Keratinocyte (primary cell): ENCODE data around the gene ACP2. TPM values are rescaled to one million over a fixed set of nuclear protein-coding genes. Genes with fewer than 3 reads are reported as not detected.
A peak's percentile ranks its signal among the peaks of the same experiment; 100 is the strongest.

Source experiments
- DNase-seq: peaks from one replicate; pipeline ENCODE4 v3.0.0-alpha.2; 2011; ENCODE audit warnings: low read depth, missing footprints, low spot score
- FAIRE-seq: peaks from 2 replicates; lab custom pipeline; 2011; peaks lifted over from hg19 to GRCh38; lab: Jason Lieb, UNC
- H2AFZ ChIP-seq: 2 replicates; pipeline ENCODE4 v1.6.0; 2012; ENCODE audit warnings: low read length, control low read depth, inconsistent platforms; ENCODE audit not compliant: control insufficient read depth
- H3K27ac ChIP-seq: 2 replicates; pipeline ENCODE4 v1.5.1; 2011; ENCODE audit warnings: low read length; ENCODE audit not compliant: control insufficient read depth, insufficient read depth
- H3K27me3 ChIP-seq: 3 replicates; pipeline ENCODE4 v1.6.0; 2011; ENCODE audit warnings: low read length; ENCODE audit not compliant: control insufficient read depth, insufficient read depth; ENCODE audit errors: extremely low read depth
- H3K36me3 ChIP-seq, 2 experiments: 2 replicates in 1 of 2; 3 replicates in 1 of 2; pipeline ENCODE4 v1.5.1; 2011; ENCODE audit warnings: low read length in 2 of 2, mild to moderate bottlenecking in 1 of 2; ENCODE audit not compliant: control insufficient read depth in 2 of 2, insufficient read depth in 2 of 2; ENCODE audit errors: extremely low read depth in 1 of 2
- H3K4me1 ChIP-seq: 3 replicates; pipeline ENCODE4 v1.5.1; 2011; ENCODE audit warnings: low read length; ENCODE audit not compliant: control insufficient read depth, insufficient read depth; ENCODE audit errors: extremely low read depth
- H3K4me2 ChIP-seq: 3 replicates; pipeline ENCODE4 v1.6.0; 2011; ENCODE audit warnings: low read depth, low read length; ENCODE audit not compliant: control insufficient read depth, insufficient read depth; ENCODE audit errors: extremely low read depth
- H3K4me3 ChIP-seq, 3 experiments: fragments of 200-600 bp in 1 of 3; sonication (generic) in 1 of 3; 2 replicates in 2 of 3; 3 replicates in 1 of 3; pipeline ENCODE4 v1.5.1; 2011 to 2016; ENCODE audit warnings: low read length in 3 of 3, mild to moderate bottlenecking in 3 of 3, control low read depth in 2 of 3, inconsistent platforms in 1 of 3, low read depth in 1 of 3, mixed read lengths in 1 of 3, mixed run types in 1 of 3, moderate library complexity in 1 of 3; ENCODE audit not compliant: control insufficient read depth in 2 of 3, insufficient read depth in 2 of 3; ENCODE audit errors: extremely low read depth in 1 of 3
- H3K79me2 ChIP-seq: 2 replicates; pipeline ENCODE4 v1.6.0; 2012; ENCODE audit warnings: low read length; ENCODE audit not compliant: control insufficient read depth, insufficient read depth
- H3K9ac ChIP-seq: 3 replicates; pipeline ENCODE4 v1.6.0; 2011; ENCODE audit warnings: low read length; ENCODE audit not compliant: control insufficient read depth, insufficient read depth; ENCODE audit errors: extremely low read depth
- H3K9me1 ChIP-seq: 3 replicates; pipeline ENCODE4 v1.6.0; 2011; ENCODE audit warnings: low read length; ENCODE audit not compliant: control insufficient read depth, insufficient read depth; ENCODE audit errors: extremely low read depth
- H3K9me3 ChIP-seq: 2 replicates; pipeline ENCODE4 v1.5.1; 2012; ENCODE audit warnings: low read depth, low read length; ENCODE audit not compliant: control insufficient read depth
- H4K20me1 ChIP-seq: 3 replicates; pipeline ENCODE4 v1.6.0; 2011; ENCODE audit warnings: low read length; ENCODE audit not compliant: control insufficient read depth, insufficient read depth; ENCODE audit errors: extremely low read depth
- CTCF ChIP-seq, 3 experiments: IDR thresholded peaks in 1 of 3; conservative IDR thresholded peaks in 1 of 3; optimal IDR thresholded peaks in 1 of 3; 2 replicates in 2 of 3; 3 replicates in 1 of 3; pipeline versions ENCODE3 to v1.5.1; 2011; ENCODE audit warnings: low read length in 3 of 3, mild to moderate bottlenecking in 3 of 3, moderate library complexity in 2 of 3, control low read depth in 1 of 3, inconsistent platforms in 1 of 3; ENCODE audit not compliant: insufficient read depth in 2 of 3; ENCODE audit errors: extremely low read depth in 1 of 3
- EZH2 ChIP-seq: IDR thresholded peaks from one replicate; pipeline ENCODE4 v1.6.1; 2012; ENCODE audit warnings: inconsistent platforms, mild to moderate bottlenecking, low read length, moderate library complexity
- dilution Hi-C: fragments of 300-500 bp; cut with MboI; formaldehyde crosslinking; loops from one replicate; pipeline ENCODE4 v1.7.0; 2020; ENCODE audit warnings: low sequenced_read_pairs; ENCODE audit not compliant: extremely low pct_ligation_motif_present
- polyA minus RNA-seq, 3 experiments: library from RNA; depleted of rRNA, polyadenylated mRNA; stranded (reverse); fragments of >200 nt; gene quantifications; 1 replicate in 1 of 3; 2 replicates in 1 of 3; 3 replicates in 1 of 3; pipeline ENCODE4 v1.2.3, GENCODE V29; 2011
- polyA plus RNA-seq, 5 experiments: library from polyadenylated mRNA; depleted of rRNA in 3 of 5; stranded (reverse) in 3 of 5; stranded (forward) in 1 of 5; unstranded in 1 of 5; fragments of >200 nt; gene quantifications; 1 replicate in 1 of 5; 2 replicates in 3 of 5; 3 replicates in 1 of 5; pipeline versions ENCODE4 v1.2.1 to v1.2.3, GENCODE V29; 2011 to 2012; ENCODE audit warnings: missing spikeins in 2 of 5, low read depth in 1 of 5, low replicate concordance in 1 of 5

The ACP2 gene
- 10.9 to 19.8 TPM (median 11.5 TPM) in 3 replicates for polyA plus RNA-seq
- polyA plus RNA-seq (2011; ENCODE audit: low read depth): 2.9 TPM
- polyA plus RNA-seq (2011; cell fraction: cytosol; rRNA removed): 8.1 and 8.9 TPM in 2 replicates
- polyA plus RNA-seq (2011; cell fraction: nucleus; rRNA removed): 36.2 and 36.6 TPM in 2 replicates
- polyA plus RNA-seq (2012; ENCODE audit: low replicate concordance): 7.8 and 18.1 TPM in 2 replicates
- 16.9 to 37.7 TPM (median 21.1 TPM) in 3 replicates for polyA minus RNA-seq
- 17.3 TPM for polyA minus RNA-seq (2011; cell fraction: cytosol; rRNA and poly(A)+ RNA removed)
- 30.0 and 37.2 TPM in 2 replicates for polyA minus RNA-seq (2011; cell fraction: nucleus; rRNA and poly(A)+ RNA removed)

DNA sequence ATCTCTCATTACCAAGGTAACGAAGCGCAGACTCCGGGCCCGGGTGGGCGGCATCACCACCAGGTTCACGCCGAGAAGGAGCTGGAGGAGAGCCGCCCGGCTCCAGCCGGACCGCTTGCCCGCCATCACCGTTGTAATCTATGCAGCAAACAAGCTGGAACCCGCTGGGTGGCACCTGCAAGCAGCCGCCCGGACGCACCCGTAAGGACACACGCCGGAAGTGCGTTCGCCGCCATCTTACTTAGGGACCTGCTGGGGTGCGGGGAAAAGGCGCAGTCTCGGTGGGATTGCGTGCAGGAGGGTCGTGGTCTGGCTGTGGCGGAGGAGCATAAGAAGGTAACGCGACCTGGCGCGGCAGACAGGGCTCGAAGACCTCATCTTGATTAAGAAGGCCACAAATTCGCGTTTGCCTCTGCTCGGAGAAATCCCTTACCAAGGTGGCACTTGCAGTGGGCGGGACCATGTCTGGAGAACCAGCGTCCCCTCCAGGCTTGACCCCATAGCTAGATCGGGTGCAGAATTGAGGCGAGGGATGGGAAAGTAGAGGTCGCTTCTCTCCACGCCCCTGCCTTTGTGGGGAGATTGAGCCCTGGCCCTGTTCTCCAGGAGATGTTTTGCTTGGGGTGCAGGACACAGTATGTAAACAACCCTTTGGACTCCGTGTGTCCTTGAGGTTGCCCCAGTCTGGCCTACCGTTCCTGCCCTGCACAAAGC lies at the start of gene ACP2:
ACP2 (minus strand) TSS at position 151 of the 714 bp plus-strand sequence; CDS start at position 126, 25 bp downstream.
- Histone ChIP-seq H4K20me1 (no peaks in the 10 kb centered on the region), H3K36me3 (peaks cover 7 to 15% of the 10 kb centered on the region in 2 experiments), H3K4me3 (peak within 1 kb of the TSS; percentile 79 to 93 (median 92)), H3K4me1 (peaks cover 12% of the 10 kb centered on the region), H3K4me2 (peak within 1 kb of the TSS; percentile 88), H3K79me2 (peaks cover 16% of the 10 kb centered on the region), H3K27me3 (no peaks in the 10 kb centered on the region), H2AFZ (peak within 1 kb of the TSS; percentile 92), H3K27ac (peak within 1 kb of the TSS; percentile 90), H3K9ac (peak within 1 kb of the TSS; percentile 85), H3K9me1 (no peaks in the 10 kb centered on the region), H3K9me3 (no peaks in the 10 kb centered on the region)
- peak in 2 of 3 experiments; percentile 44 to 59 for TF ChIP-seq CTCF (optimal IDR thresholded peaks at IDR 0.05 in 1 of 3, IDR thresholded peaks at IDR 0.05 in 1 of 3, conservative IDR thresholded peaks at IDR 0.05 in 1 of 3; ENCODE audit: extremely low read depth in 1 of 3, insufficient read depth in 2 of 3, low read length in 3 of 3)
- no peak for TF ChIP-seq EZH2
- dilution Hi-C loops: no loop called here
- FAIRE-seq (no peak), DNase-seq (no peak)

- Histone ChIP-seq H3K4me2 (no peak overlapping the region), H3K9me1 (no peaks in the 10 kb centered on the region), H3K9me3 (no peaks in the 10 kb centered on the region), H3K79me2 (no peaks in the 10 kb centered on the region), H2AFZ (no peak overlapping the region), H3K36me3 (peaks cover 11 to 30% of the 10 kb centered on the region in 2 experiments), H3K27me3 (no peaks in the 10 kb centered on the region), H3K9ac (no peak overlapping the region), H4K20me1 (no peaks in the 10 kb centered on the region), H3K27ac (no peak overlapping the region), H3K4me3 (no peak overlapping the region), H3K4me1 (no peaks in the 10 kb centered on the region)
- TF ChIP-seq EZH2 (no peak), CTCF (optimal IDR thresholded peaks at IDR 0.05 in 1 of 3, IDR thresholded peaks at IDR 0.05 in 1 of 3, conservative IDR thresholded peaks at IDR 0.05 in 1 of 3; ENCODE audit: extremely low read depth in 1 of 3, insufficient read depth in 2 of 3, low read length in 3 of 3) (no peak)
- dilution Hi-C loops: no loop called here
- DNase-seq: no peak
- no peak for FAIRE-seq
These were observed 47.4 kb upstream of the ACP2 start for GRCh38 chr11:47296045-47296444.
